Mesenteric fat pad (tissue), 1 donor: ENCODE results near the gene ATP2A1. TPM values are rescaled to one million over a fixed set of nuclear protein-coding genes. Genes with fewer than 3 reads are reported as not detected.

Source experiments
- DNase-seq: peaks from one replicate; pipeline ENCODE4 v3.0.0-alpha.2; 2020; ENCODE audit warnings: low spot score
- long read RNA-seq: library from polyadenylated mRNA; unstranded; transcript quantifications from one replicate; pipeline ENCODE4 v2.0.0, GENCODE V29; 2020
- total RNA-seq: library from RNA; stranded (reverse); fragmentation: NEBNext Ultra II Directional; extraction: Animal tissue kit (Norgen Biotek cat#: 25700); gene quantifications from one replicate; pipeline ENCODE4 v1.2.1, GENCODE V29; 2021
- donor health status: DM: yes; HTN: yes; CAD: no.

The ATP2A1 gene
- 0.48 TPM for total RNA-seq
- long read RNA-seq = 0 reads

GRCh38 chr16:28878083-28878926 is at the start of gene ATP2A1:
ATP2A1 (plus strand) TSS chr16:28878488; CDS start chr16:28878672, 184 bp downstream.
- DNase-seq = no peak

GRCh38 chr16:28829747-28830146 is 48.5 kb upstream of the ATP2A1 start:
- no peak for DNase-seq

- no peak for DNase-seq
Observed at GRCh38 chr16:28830531-28830930, 47.8 kb upstream of the ATP2A1 start.

GRCh38 chr16:28834349-28834748 is 43.9 kb upstream of the ATP2A1 start:
- no peak for DNase-seq

GRCh38 chr16:28834873-28835863 is 43.1 kb upstream of the ATP2A1 start:
- no peak for DNase-seq

GRCh38 chr16:28835864-28836760 is 42.2 kb upstream of the ATP2A1 start:
- no peak for DNase-seq

GRCh38 chr16:28836761-28837064 is 41.6 kb upstream of the ATP2A1 start:
- DNase-seq = no peak

- no peak for DNase-seq
Observed at GRCh38 chr16:28837672-28838557, 40.4 kb upstream of the ATP2A1 start.

- no peak for DNase-seq
Observed at GRCh38 chr16:28838558-28838918, 39.8 kb upstream of the ATP2A1 start.

- no peak for DNase-seq
Observed at GRCh38 chr16:28839004-28839639, 39.2 kb upstream of the ATP2A1 start.

GRCh38 chr16:28839899-28840298 is 38.4 kb upstream of the ATP2A1 start:
- DNase-seq = no peak

- DNase-seq = no peak
Observed at GRCh38 chr16:28842696-28843095, 35.6 kb upstream of the ATP2A1 start.

- DNase-seq = no peak
Observed at GRCh38 chr16:28843766-28844165, 34.5 kb upstream of the ATP2A1 start.

GRCh38 chr16:28844226-28844885 is 33.9 kb upstream of the ATP2A1 start:
- DNase-seq = no peak

GRCh38 chr16:28845293-28845692 is 33.0 kb upstream of the ATP2A1 start:
- DNase-seq = no peak

GRCh38 chr16:28845761-28846079 is 32.6 kb upstream of the ATP2A1 start:
- no peak for DNase-seq

- peak; percentile 99 for DNase-seq
Observed at GRCh38 chr16:28846080-28846932, 32.0 kb upstream of the ATP2A1 start, which contains the start of gene TUFM. TUFM (minus strand) TSS chr16:28846348; CDS start chr16:28846269, 79 bp downstream.

GRCh38 chr16:28846933-28847273 is 31.4 kb upstream of the ATP2A1 start:
- DNase-seq = no peak
